NCI-H187 treated with DMSO at 0.1 percent for 48 hours (cell line): Measurements from ENCODE around the gene PAFAH1B1.
A peak's percentile ranks its signal among the peaks of the same experiment; 100 is the strongest.
"Not testable (repeated sequence)": the region's sequence is repeated elsewhere in the genome, so short reads cannot be mapped to it uniquely, and the experiment has no call there.

Experiments used
- DNase-seq: peaks from one replicate; lab custom pipeline; 2025; lab: John Stamatoyannopoulos, UW

Gene PAFAH1B1

GRCh38 chr17:2635675-2636074 lies 42.2 kb downstream of the PAFAH1B1 start:
- DNase-seq = no peak

- no peak for DNase-seq
Measured at GRCh38 chr17:2636169-2636930, 42.9 kb downstream of the PAFAH1B1 start.

- no peak for DNase-seq
Measured at GRCh38 chr17:2637422-2637821, 44.0 kb downstream of the PAFAH1B1 start.

- DNase-seq = no peak
Measured at GRCh38 chr17:2644971-2645370, 51.5 kb downstream of the PAFAH1B1 start.

- no peak for DNase-seq
Measured at GRCh38 chr17:2647957-2648356, 54.5 kb downstream of the PAFAH1B1 start.

- DNase-seq = no peak
Measured at GRCh38 chr17:2649191-2649590, 55.7 kb downstream of the PAFAH1B1 start.

- DNase-seq = not testable (repeated sequence)
Measured at GRCh38 chr17:2652911-2653310, 59.5 kb downstream of the PAFAH1B1 start.

- DNase-seq = no peak
Measured at GRCh38 chr17:2655546-2655945, 62.1 kb downstream of the PAFAH1B1 start.

- no peak for DNase-seq
Measured at GRCh38 chr17:2656283-2656682, 62.8 kb downstream of the PAFAH1B1 start.

GRCh38 chr17:2659337-2659736 lies 65.9 kb downstream of the PAFAH1B1 start:
- not testable (repeated sequence) for DNase-seq

GRCh38 chr17:2660410-2660809 lies 67.0 kb downstream of the PAFAH1B1 start:
- DNase-seq = not testable (repeated sequence)

- DNase-seq = no peak
Measured at GRCh38 chr17:2672026-2672425, 78.6 kb downstream of the PAFAH1B1 start.

- not testable (repeated sequence) for DNase-seq
Measured at GRCh38 chr17:2679247-2679646, 85.8 kb downstream of the PAFAH1B1 start.

- DNase-seq = no peak
Measured at GRCh38 chr17:2680961-2681360, 87.5 kb downstream of the PAFAH1B1 start.

GRCh38 chr17:2681650-2682049 lies 88.2 kb downstream of the PAFAH1B1 start:
- no peak for DNase-seq

GRCh38 chr17:2682176-2682938 lies 88.9 kb downstream of the PAFAH1B1 start:
- DNase-seq = no peak

- DNase-seq = no peak
Measured at GRCh38 chr17:2683912-2684311, 90.5 kb downstream of the PAFAH1B1 start.

- no peak for DNase-seq
Measured at GRCh38 chr17:2684549-2684948, 91.1 kb downstream of the PAFAH1B1 start.

- DNase-seq = no peak
Measured at GRCh38 chr17:2685696-2686095, 92.2 kb downstream of the PAFAH1B1 start.

GRCh38 chr17:2687074-2687418 lies 93.6 kb downstream of the PAFAH1B1 start:
- no peak for DNase-seq

GRCh38 chr17:2688351-2689342 lies 95.2 kb downstream of the PAFAH1B1 start:
- peak; percentile 19 for DNase-seq
